Liver (tissue), 9 donors: ENCODE results near the gene SPSB1. TPM values are rescaled to one million over a fixed set of nuclear protein-coding genes. Genes with fewer than 3 reads are reported as not detected.

Experiments used
- DNase-seq: peaks from one replicate; pipeline ENCODE4 v3.0.0-alpha.2; 2017; ENCODE audit warnings: low spot score
- H3K27ac ChIP-seq, 2 donors: one replicate each; pipeline ENCODE4 v1.7.0; 2013; ENCODE audit warnings: inconsistent platforms in 2 of 2, low read length in 2 of 2, control low read depth in 1 of 2, low read depth in 1 of 2, mild to moderate bottlenecking in 1 of 2
- H3K27me3 ChIP-seq, 4 donors: one replicate each; pipeline versions ENCODE4 v1.6.1 to v1.7.0; 2013; ENCODE audit warnings: low read length in 3 of 4, inconsistent platforms in 1 of 4, mild to moderate bottlenecking in 1 of 4, moderate library complexity in 1 of 4; ENCODE audit not compliant: control insufficient read depth in 4 of 4, insufficient read depth in 4 of 4
- H3K36me3 ChIP-seq, 4 donors: one replicate each; pipeline versions ENCODE4 v1.6.1 to v1.7.0; 2013; ENCODE audit warnings: low read length in 3 of 4, mild to moderate bottlenecking in 3 of 4, low read depth in 1 of 4, moderate library complexity in 1 of 4; ENCODE audit not compliant: control insufficient read depth in 4 of 4, insufficient read depth in 3 of 4
- H3K4me1 ChIP-seq, 4 donors: one replicate each; pipeline versions ENCODE4 v1.6.1 to v1.7.0; 2013; ENCODE audit warnings: low read length in 3 of 4, mild to moderate bottlenecking in 3 of 4, moderate library complexity in 1 of 4; ENCODE audit not compliant: control insufficient read depth in 4 of 4, insufficient read depth in 4 of 4
- H3K4me3 ChIP-seq, 3 donors: one replicate each; pipeline versions ENCODE4 v1.6.1 to v1.7.0; 2013; ENCODE audit warnings: low read length in 3 of 3, control low read depth in 1 of 3, low read depth in 1 of 3, mild to moderate bottlenecking in 1 of 3
- H3K9ac ChIP-seq, 2 donors: one replicate each; pipeline ENCODE4 v1.7.0; 2013; ENCODE audit warnings: low read length in 2 of 2, mild to moderate bottlenecking in 2 of 2, moderate library complexity in 2 of 2, control low read depth in 1 of 2, low read depth in 1 of 2
- H3K9me3 ChIP-seq, 4 donors: one replicate each; pipeline versions ENCODE4 v1.6.1 to v1.7.0; 2013; ENCODE audit warnings: low read length in 3 of 4; ENCODE audit not compliant: control insufficient read depth in 4 of 4
- EGR1 ChIP-seq, 2 donors: IDR thresholded peaks; 2 replicates each; pipeline ENCODE4 v1.6.1; 2016 to 2018; ENCODE audit warnings: antibody characterized with exemption in 2 of 2, low read depth in 2 of 2
- FOXA1 ChIP-seq: IDR thresholded peaks from 2 replicates; pipeline ENCODE4 v1.6.1; 2016; ENCODE audit warnings: antibody characterized with exemption
- FOXA2 ChIP-seq: IDR thresholded peaks from 2 replicates; pipeline ENCODE4 v1.6.1; 2016; ENCODE audit warnings: antibody characterized with exemption
- GABPA ChIP-seq, 2 donors: IDR thresholded peaks in 1 of 2; conservative IDR thresholded peaks in 1 of 2; 2 replicates each; pipeline ENCODE4 v1.6.1; 2016; ENCODE audit warnings: antibody characterized with exemption in 2 of 2, mild to moderate bottlenecking in 1 of 2, moderate library complexity in 1 of 2
- HNF4A ChIP-seq, 2 donors: conservative IDR thresholded peaks; 2 replicates each; pipeline ENCODE4 v1.6.1; 2016; ENCODE audit warnings: antibody characterized with exemption in 2 of 2, mild to moderate bottlenecking in 2 of 2
- HNF4G ChIP-seq: IDR thresholded peaks from 2 replicates; pipeline ENCODE4 v1.6.1; 2016; ENCODE audit warnings: antibody characterized with exemption
- JUND ChIP-seq, 2 donors: IDR thresholded peaks; 2 replicates each; pipeline ENCODE4 v1.6.1; 2016; ENCODE audit warnings: antibody characterized with exemption in 2 of 2
- NR2F2 ChIP-seq: IDR thresholded peaks from 2 replicates; pipeline ENCODE4 v1.6.1; 2016; ENCODE audit warnings: antibody characterized with exemption
- RAD21 ChIP-seq, 2 donors: IDR thresholded peaks; 2 replicates each; pipeline ENCODE4 v1.6.1; 2016; ENCODE audit warnings: antibody characterized with exemption in 2 of 2, mild to moderate bottlenecking in 2 of 2
- RXRA ChIP-seq, 2 donors: IDR thresholded peaks; 2 replicates each; pipeline ENCODE4 v1.6.1; 2017 to 2018; ENCODE audit warnings: antibody characterized with exemption in 2 of 2, mild to moderate bottlenecking in 1 of 2
- SP1 ChIP-seq: IDR thresholded peaks from 2 replicates; pipeline ENCODE4 v1.6.1; 2018; ENCODE audit warnings: antibody characterized with exemption, mild to moderate bottlenecking
- TAF1 ChIP-seq: conservative IDR thresholded peaks from 2 replicates; pipeline ENCODE4 v1.6.1; 2016; ENCODE audit warnings: antibody characterized with exemption, mild to moderate bottlenecking
- YY1 ChIP-seq: IDR thresholded peaks from 2 replicates; pipeline ENCODE4 v1.6.1; 2016; ENCODE audit warnings: antibody characterized with exemption, mild to moderate bottlenecking
- WGBS: extraction: QIAGEN DNeasy Blood & Tissue Kit; methylation state at CpG from one replicate; pipeline ENCODE4 v1.1.7; 2013; 5-methylcytosine and 5-hydroxymethylcytosine counted together
- polyA plus RNA-seq, 2 donors: library from polyadenylated mRNA; stranded (reverse) in 1 of 2; unstranded in 1 of 2; fragments of 200-250 nt in 1 of 2; fragments of >200 nt in 1 of 2; fragmentation: Nextera tagmentation in 1 of 2; extraction: Ambion mirVana in 1 of 2; gene quantifications; one replicate each; pipeline versions ENCODE4 v1.2.1 to v1.2.3, GENCODE V29; 2013 to 2015
- total RNA-seq, 2 donors: library from RNA; depleted of rRNA; stranded (reverse); fragments of >200 nt; gene quantifications; one replicate each; pipeline ENCODE4 v1.2.3, GENCODE V29; 2014
- TF ChIP-seq, protein P1 (sequence below): IDR thresholded peaks from 2 replicates; pipeline ENCODE4 v1.6.1; 2016; ENCODE audit warnings: antibody characterized with exemption, mild to moderate bottlenecking
- TF ChIP-seq, protein P2 (sequence below): IDR thresholded peaks from 2 replicates; pipeline ENCODE4 v1.6.1; 2016; ENCODE audit warnings: antibody characterized with exemption
- TF ChIP-seq, protein P3 (sequence below): IDR thresholded peaks from 2 replicates; pipeline ENCODE4 v1.6.1; 2016; ENCODE audit warnings: antibody characterized with exemption
- TF ChIP-seq, protein P4 (sequence below): fragments of 150-350 bp; IDR thresholded peaks from 2 replicates; pipeline ENCODE4 v1.5.1; 2017; ENCODE audit warnings: improper control_type of control experiment, low read depth, low read length; ENCODE audit not compliant: missing input control
- TF ChIP-seq, protein P5 (sequence below): IDR thresholded peaks from 2 replicates; pipeline ENCODE4 v1.6.1; 2016; ENCODE audit warnings: antibody characterized with exemption
- donor health status: healthy.
- donor health status: healthy.
- donor health status: healthy.
- donor health status: healthy.
- donor health status: healthy.

SPSB1 gene
- total and polyA plus RNA-seq, 4 donors, result 4.1 to 22.6 (median 14.8) TPM

DNA sequence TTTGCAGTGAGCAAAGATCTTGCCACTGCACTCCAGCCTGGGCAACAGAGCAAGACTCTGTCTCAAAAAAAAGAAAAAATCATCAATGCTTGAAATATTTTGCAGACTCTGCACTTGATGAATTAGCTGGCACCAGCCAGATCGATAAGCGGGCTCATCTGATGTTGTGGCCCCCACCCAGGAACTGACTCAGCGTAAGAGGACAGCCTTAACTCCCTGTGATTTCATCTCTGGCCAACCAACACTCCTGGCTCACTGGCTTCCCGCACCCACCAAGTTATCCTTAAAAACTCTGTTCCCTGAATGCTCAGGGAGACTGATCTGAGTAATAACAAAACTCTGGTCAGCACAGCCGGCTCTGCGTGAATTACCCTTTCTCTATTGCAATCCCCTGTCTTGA is 98.9 kb downstream of the SPSB1 start:
- Histone ChIP-seq H3K9me3 (peaks cover 0 to 4% (median 0%) of the 10 kb centered on the region in 4 donors), H3K4me1 (no peaks in the 10 kb centered on the region), H3K27me3 (no peaks in the 10 kb centered on the region), H3K27ac (no peak overlapping the region), H3K4me3 (no peak overlapping the region), H3K9ac (no peak overlapping the region), H3K36me3 (no peaks in the 10 kb centered on the region)
- no peak for DNase-seq
- TF ChIP-seq FOXA1 (no peak), JUND (IDR thresholded peaks at IDR 0.05) (no peak), RXRA (IDR thresholded peaks at IDR 0.05) (no peak), GABPA (IDR thresholded peaks at IDR 0.05 in 1 of 2, conservative IDR thresholded peaks at IDR 0.05 in 1 of 2) (no peak), SP1 (no peak), RAD21 (IDR thresholded peaks at IDR 0.05) (no peak), HNF4A (conservative IDR thresholded peaks at IDR 0.05) (no peak), FOXA2 (no peak), NR2F2 (no peak), TAF1 (no peak), HNF4G (no peak), YY1 (no peak), EGR1 (IDR thresholded peaks at IDR 0.05; ENCODE audit: low read depth in 2 of 2) (no peak)
- TF ChIP-seq, protein P1, sequence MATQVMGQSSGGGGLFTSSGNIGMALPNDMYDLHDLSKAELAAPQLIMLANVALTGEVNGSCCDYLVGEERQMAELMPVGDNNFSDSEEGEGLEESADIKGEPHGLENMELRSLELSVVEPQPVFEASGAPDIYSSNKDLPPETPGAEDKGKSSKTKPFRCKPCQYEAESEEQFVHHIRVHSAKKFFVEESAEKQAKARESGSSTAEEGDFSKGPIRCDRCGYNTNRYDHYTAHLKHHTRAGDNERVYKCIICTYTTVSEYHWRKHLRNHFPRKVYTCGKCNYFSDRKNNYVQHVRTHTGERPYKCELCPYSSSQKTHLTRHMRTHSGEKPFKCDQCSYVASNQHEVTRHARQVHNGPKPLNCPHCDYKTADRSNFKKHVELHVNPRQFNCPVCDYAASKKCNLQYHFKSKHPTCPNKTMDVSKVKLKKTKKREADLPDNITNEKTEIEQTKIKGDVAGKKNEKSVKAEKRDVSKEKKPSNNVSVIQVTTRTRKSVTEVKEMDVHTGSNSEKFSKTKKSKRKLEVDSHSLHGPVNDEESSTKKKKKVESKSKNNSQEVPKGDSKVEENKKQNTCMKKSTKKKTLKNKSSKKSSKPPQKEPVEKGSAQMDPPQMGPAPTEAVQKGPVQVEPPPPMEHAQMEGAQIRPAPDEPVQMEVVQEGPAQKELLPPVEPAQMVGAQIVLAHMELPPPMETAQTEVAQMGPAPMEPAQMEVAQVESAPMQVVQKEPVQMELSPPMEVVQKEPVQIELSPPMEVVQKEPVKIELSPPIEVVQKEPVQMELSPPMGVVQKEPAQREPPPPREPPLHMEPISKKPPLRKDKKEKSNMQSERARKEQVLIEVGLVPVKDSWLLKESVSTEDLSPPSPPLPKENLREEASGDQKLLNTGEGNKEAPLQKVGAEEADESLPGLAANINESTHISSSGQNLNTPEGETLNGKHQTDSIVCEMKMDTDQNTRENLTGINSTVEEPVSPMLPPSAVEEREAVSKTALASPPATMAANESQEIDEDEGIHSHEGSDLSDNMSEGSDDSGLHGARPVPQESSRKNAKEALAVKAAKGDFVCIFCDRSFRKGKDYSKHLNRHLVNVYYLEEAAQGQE, result no peak
- TF ChIP-seq, protein P2, sequence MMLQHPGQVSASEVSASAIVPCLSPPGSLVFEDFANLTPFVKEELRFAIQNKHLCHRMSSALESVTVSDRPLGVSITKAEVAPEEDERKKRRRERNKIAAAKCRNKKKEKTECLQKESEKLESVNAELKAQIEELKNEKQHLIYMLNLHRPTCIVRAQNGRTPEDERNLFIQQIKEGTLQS, result no peak
- TF ChIP-seq, protein P3, sequence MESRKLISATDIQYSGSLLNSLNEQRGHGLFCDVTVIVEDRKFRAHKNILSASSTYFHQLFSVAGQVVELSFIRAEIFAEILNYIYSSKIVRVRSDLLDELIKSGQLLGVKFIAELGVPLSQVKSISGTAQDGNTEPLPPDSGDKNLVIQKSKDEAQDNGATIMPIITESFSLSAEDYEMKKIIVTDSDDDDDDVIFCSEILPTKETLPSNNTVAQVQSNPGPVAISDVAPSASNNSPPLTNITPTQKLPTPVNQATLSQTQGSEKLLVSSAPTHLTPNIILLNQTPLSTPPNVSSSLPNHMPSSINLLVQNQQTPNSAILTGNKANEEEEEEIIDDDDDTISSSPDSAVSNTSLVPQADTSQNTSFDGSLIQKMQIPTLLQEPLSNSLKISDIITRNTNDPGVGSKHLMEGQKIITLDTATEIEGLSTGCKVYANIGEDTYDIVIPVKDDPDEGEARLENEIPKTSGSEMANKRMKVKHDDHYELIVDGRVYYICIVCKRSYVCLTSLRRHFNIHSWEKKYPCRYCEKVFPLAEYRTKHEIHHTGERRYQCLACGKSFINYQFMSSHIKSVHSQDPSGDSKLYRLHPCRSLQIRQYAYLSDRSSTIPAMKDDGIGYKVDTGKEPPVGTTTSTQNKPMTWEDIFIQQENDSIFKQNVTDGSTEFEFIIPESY, result no peak
- TF ChIP-seq, protein P4, sequence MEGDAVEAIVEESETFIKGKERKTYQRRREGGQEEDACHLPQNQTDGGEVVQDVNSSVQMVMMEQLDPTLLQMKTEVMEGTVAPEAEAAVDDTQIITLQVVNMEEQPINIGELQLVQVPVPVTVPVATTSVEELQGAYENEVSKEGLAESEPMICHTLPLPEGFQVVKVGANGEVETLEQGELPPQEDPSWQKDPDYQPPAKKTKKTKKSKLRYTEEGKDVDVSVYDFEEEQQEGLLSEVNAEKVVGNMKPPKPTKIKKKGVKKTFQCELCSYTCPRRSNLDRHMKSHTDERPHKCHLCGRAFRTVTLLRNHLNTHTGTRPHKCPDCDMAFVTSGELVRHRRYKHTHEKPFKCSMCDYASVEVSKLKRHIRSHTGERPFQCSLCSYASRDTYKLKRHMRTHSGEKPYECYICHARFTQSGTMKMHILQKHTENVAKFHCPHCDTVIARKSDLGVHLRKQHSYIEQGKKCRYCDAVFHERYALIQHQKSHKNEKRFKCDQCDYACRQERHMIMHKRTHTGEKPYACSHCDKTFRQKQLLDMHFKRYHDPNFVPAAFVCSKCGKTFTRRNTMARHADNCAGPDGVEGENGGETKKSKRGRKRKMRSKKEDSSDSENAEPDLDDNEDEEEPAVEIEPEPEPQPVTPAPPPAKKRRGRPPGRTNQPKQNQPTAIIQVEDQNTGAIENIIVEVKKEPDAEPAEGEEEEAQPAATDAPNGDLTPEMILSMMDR, result no peak
- TF ChIP-seq, protein P5, sequence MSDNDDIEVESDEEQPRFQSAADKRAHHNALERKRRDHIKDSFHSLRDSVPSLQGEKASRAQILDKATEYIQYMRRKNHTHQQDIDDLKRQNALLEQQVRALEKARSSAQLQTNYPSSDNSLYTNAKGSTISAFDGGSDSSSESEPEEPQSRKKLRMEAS, result no peak
- WGBS, result 91% methylated on average over 6 of the region's 6 CpGs
